NCI-H1048 (cell line): ENCODE measurements around the gene MTG1.
"Not testable (repeated sequence)": the region's sequence is repeated elsewhere in the genome, so short reads cannot be mapped to it uniquely, and the experiment has no call there.

ENCODE experiments used
- DNase-seq: peaks from one replicate; lab custom pipeline; 2025; lab: John Stamatoyannopoulos, UW

The MTG1 gene

DNA sequence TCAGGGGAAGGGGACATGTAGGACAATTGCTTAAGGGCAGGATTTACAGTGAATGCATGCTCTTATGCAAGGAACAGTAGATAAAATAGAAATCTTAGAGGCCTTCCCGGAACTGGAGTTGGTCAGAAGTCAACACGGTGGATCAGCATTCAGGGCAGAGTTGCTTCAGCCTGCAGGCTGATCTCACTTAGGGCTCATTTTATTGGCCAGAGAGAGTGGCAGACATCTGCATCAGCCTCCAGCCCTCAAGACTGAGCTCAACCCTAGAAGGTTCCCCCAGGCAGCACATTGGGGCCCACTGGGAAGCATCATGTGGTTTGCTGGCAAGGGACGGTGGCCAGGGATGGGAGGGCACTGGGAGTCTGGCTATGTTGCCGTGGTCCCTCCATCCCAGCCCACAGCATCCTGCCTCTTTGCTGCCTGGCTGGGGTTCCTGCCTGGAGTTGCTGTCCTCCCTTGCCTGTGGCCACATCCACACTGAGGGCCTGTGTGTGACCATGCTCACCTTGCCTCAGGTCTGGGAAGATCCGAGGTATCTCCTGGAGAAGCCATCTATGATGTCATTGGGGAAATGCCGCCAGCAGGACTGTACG, 72.8 kb downstream of the MTG1 start:
- no peak for DNase-seq

DNA sequence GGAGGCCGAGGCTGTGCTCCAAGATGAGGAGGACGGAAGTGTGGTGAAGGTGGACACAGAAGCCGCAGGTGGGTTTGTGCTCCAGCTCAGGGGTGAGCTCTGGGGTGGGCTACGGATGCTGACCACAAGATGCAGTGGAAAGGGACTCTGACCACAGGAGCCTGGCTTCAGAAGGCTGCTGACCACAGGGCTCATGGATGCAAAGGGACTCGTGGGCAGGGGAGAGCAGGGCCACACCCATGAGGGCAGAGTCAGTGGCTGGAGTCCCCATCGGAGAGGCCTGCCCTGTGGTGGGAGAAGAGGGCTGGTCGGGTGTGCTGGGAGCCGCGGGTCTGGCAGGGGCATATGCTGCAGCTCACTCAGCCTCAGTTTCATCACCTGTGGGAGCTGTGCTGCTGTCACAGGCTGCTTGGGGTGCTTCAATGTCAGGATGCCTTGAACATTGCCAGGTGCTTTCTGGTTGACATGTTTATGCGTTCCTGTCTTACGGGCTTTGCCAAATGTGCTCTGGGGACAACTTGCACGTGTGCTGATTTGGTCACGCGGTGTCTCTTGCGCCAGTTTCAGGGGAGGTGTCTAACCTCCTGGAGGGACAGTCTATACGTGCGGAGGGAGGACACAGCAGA, 73.4 kb downstream of the MTG1 start:
- no peak for DNase-seq

DNA sequence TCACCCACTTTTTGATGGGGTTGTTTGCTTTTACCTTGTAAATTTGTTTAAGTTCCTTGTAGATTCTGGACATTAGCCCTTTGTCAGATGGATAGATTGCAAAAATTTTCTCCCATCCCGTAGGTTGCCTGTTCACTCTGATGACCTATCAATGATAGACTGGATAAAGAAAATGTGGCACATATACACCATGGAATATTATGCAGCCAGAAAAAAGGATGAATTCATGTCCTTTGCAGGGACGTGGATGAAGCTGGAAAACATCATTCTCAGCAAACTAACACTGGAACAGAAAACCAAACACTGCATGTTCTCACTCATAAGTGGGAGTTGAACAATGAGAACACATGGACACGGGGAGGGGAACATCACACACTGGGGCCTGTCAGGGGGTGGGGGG, 75.2 kb downstream of the MTG1 start:
- DNase-seq = not testable (repeated sequence)

DNA sequence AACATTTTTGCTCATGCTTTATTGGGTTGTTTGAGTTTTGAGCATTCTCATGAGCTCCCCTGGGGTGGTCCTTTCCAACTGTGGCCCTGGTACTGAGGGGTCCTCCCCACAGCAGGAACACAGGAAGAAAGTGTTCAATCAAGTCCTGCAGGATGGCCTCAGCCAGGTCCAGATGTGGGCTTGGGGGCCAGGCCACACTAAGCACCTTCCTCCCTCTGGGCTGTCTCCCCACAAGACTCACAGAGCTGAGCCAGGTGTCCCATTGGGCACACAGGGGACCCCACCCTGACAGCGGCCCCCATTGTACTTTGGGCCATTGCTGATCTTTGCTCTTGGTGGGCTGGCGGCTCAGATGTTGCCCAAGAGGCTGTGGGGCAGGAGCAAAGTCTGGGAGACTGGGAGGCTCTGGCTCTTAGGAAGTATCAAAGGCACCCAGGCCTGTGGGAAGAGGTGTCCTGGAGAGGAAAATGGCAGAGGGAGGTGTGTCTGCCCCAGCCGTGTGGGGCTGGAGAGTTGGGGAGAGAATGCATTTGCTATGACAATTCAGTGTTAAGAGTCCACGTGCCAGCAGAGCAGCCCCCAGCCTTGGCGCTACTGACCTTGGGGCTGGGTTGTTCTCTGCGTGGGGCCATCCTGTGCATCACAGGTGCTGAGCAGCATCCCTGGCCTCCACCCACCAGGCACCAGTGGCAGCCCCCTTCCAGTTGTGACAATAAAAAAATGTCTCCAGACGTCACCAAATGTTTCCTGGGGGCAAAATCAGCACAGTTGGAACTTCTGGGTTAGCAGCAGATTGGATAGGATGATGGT, 77.5 kb downstream of the MTG1 start:
- no peak for DNase-seq
